COLO668 (cell line): ENCODE data around the gene TMEM39B.
"Not testable (repeated sequence)": the region's sequence is repeated elsewhere in the genome, so short reads cannot be mapped to it uniquely, and the experiment has no call there.

Source experiments
- DNase-seq: peaks from one replicate; lab custom pipeline; 2025; ENCODE audit not compliant: unreplicated experiment; lab: John Stamatoyannopoulos, UW

TMEM39B gene

GRCh38 chr1:32072622-32073298, at the start of gene TMEM39B:
Gene TMEM39B (plus strand): TSS chr1:32072939. CDS start chr1:32073048, 109 bp downstream.
- peak; percentile 100 for DNase-seq

GRCh38 chr1:32023351-32023750, 49.4 kb upstream of the TMEM39B start:
- no peak for DNase-seq

- no peak for DNase-seq
Observed at GRCh38 chr1:32025515-32025914, 47.2 kb upstream of the TMEM39B start.

- no peak for DNase-seq
Observed at GRCh38 chr1:32028746-32029145, 44.0 kb upstream of the TMEM39B start.

GRCh38 chr1:32031578-32032274, 41.0 kb upstream of the TMEM39B start:
- DNase-seq = no peak

GRCh38 chr1:32032275-32032615, 40.5 kb upstream of the TMEM39B start:
- DNase-seq = no peak

- no peak for DNase-seq
Observed at GRCh38 chr1:32035119-32035518, 37.6 kb upstream of the TMEM39B start.

- DNase-seq = no peak
Observed at GRCh38 chr1:32040711-32041110, 32.0 kb upstream of the TMEM39B start.

- DNase-seq = no peak
Observed at GRCh38 chr1:32042330-32042729, 30.4 kb upstream of the TMEM39B start.

GRCh38 chr1:32044234-32044633, 28.5 kb upstream of the TMEM39B start:
- no peak for DNase-seq

GRCh38 chr1:32045772-32046171, 27.0 kb upstream of the TMEM39B start:
- DNase-seq = no peak

GRCh38 chr1:32047701-32048100, 25.0 kb upstream of the TMEM39B start:
- no peak for DNase-seq

GRCh38 chr1:32048440-32048839, 24.3 kb upstream of the TMEM39B start:
- DNase-seq = no peak

- DNase-seq = no peak
Observed at GRCh38 chr1:32051706-32052105, 21.0 kb upstream of the TMEM39B start.

GRCh38 chr1:32052887-32053286, 19.9 kb upstream of the TMEM39B start:
- DNase-seq = no peak

GRCh38 chr1:32055416-32055815, 17.3 kb upstream of the TMEM39B start:
- no peak for DNase-seq

- DNase-seq = no peak
Observed at GRCh38 chr1:32056598-32056997, 16.1 kb upstream of the TMEM39B start.

- no peak for DNase-seq
Observed at GRCh38 chr1:32060914-32061313, 11.8 kb upstream of the TMEM39B start.

GRCh38 chr1:32062867-32063230, 9.9 kb upstream of the TMEM39B start:
- DNase-seq = no peak

GRCh38 chr1:32063261-32063681, 9.5 kb upstream of the TMEM39B start:
- no peak for DNase-seq

- not testable (repeated sequence) for DNase-seq
Observed at GRCh38 chr1:32065613-32066488, 6.9 kb upstream of the TMEM39B start.

- DNase-seq = no peak
Observed at GRCh38 chr1:32066489-32066873, 6.3 kb upstream of the TMEM39B start.
